HG03097 (cell line): ENCODE results near the gene HHIPL1.
"Not testable (repeated sequence)": the region's sequence is repeated elsewhere in the genome, so short reads cannot be mapped to it uniquely, and the experiment has no call there.

Source experiments
- ATAC-seq: cut with Tn5 transposase; IDR thresholded peaks from one replicate; pipeline ENCODE4 v1.9.1; 2021; ENCODE audit not compliant: unreplicated experiment, low FRiP score

The HHIPL1 gene

DNA sequence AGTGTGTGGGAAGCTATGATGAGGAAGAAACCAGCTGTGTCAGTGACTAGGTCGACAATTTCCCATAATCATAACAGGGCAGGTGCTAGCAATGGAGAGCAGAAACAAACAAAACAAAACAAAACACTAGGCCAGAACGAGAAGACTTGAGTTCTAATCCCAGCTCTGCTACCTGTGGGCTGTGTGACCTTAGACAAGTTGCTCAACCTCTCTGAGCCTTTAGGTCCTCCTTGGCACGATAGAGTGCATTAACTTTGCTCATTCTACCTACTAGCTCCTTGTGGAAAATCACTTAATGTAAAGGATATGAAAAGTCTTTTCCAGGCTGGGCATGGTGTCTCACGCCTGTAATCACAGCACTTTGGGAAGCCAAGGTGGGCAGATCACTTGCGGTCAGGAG lies 11.2 kb downstream of the HHIPL1 start:
- no peak for ATAC-seq

- no peak for ATAC-seq
Observed at GRCh38 chr14:99657645-99658155, 12.8 kb downstream of the HHIPL1 start.

DNA sequence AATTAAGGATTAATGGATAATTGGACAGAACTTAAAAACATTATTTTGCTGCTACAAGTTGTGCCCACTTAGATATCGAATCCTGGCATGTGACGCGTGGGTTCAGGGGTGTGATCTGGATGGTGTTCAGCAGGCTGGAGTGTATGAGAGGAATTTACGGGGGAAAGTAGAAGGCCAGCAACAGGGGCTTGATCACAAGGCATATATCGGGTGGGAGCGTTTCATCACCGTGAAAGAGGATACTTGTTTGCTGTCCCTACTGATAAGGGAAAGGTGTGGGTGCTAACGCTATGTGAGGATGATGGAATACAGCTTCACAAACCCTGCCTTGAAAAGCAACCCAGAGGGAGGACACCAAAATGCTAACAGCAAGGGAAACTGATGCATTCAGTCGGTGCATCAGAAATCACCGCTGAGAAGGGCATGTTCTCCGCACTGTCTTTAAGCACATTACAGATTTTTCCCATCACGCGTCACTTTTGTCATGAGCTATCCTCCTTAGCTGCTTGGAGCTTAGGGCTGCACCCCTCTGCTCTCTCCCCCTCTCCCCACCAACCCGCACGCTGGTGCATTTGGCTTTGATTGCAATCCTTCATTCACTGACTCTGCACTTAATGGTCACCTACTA lies 13.4 kb downstream of the HHIPL1 start:
- ATAC-seq, result no peak

DNA sequence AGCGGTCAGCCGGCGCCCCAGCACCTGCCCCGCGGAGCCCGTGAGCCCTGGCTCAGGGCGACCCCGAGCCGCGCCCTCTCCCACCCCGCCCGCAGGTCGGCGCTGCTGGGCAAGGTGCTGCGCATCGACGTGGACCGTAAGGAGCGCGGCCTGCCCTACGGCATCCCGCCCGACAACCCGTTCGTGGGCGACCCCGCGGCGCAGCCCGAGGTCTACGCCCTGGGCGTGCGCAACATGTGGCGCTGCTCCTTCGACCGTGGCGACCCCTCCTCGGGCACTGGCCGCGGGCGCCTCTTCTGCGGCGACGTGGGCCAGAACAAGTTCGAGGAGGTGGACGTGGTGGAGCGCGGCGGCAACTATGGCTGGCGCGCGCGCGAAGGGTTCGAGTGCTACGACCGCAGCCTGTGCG lies 14.4 kb downstream of the HHIPL1 start:
- ATAC-seq, result no peak

GRCh38 chr14:99660006-99660566 lies 15.2 kb downstream of the HHIPL1 start:
- ATAC-seq, result no peak

- ATAC-seq, result no peak
Observed at GRCh38 chr14:99660794-99661193, 15.9 kb downstream of the HHIPL1 start.

- not testable (repeated sequence) for ATAC-seq
Observed at GRCh38 chr14:99661206-99661605, 16.3 kb downstream of the HHIPL1 start.

- no peak for ATAC-seq
Observed at GRCh38 chr14:99662846-99663245, 17.9 kb downstream of the HHIPL1 start.

DNA sequence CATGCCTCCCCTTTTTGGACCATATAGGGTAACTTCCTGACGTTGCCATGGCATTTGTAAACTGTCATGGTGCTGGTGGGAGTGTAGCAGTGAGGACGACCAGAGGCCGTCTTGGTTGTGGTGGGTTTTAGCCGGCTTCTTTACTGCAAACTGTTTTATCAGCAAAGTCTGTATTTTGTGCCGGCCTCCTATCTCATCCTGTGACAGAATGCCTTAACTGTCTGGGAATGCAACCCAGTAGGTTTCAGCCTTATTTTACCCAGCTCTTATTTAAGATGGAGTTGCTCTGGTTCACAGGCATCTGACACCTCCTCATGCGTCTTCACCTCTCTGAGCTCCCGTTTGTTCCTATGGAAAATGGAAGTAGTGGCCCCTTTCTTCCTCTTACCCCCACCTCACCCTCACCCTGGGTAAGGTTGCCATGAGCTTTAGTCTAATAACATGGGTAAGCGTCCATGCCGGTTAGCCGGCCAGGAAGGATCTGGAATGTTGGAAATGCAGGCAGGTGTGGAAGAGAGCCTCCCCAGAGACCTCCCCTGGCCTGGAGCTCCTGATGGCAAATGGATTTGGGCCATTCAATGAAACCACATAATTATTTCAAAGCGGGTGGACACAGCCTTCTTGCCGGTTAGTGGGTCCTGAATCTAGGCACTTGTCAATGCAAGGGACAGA lies 18.6 kb downstream of the HHIPL1 start:
- no peak for ATAC-seq

GRCh38 chr14:99664058-99664936 lies 19.4 kb downstream of the HHIPL1 start:
- no peak for ATAC-seq

DNA sequence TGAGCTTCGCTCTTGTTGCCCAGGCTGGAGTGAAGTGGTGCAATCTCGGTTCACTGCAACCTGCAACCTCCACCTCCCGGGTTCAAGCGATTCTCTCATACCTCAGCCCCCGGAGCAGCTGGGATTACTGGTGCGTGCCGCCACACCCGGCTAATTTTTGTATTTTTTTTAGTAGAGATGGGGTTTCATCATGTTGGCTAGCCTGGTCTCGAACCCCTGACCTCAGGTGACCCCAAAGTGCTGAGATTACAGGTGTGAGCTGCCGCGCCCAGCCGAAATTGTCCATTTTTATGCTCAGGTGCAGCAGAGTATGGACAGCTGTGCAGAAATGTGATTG lies 20.0 kb downstream of the HHIPL1 start:
- no peak for ATAC-seq

DNA sequence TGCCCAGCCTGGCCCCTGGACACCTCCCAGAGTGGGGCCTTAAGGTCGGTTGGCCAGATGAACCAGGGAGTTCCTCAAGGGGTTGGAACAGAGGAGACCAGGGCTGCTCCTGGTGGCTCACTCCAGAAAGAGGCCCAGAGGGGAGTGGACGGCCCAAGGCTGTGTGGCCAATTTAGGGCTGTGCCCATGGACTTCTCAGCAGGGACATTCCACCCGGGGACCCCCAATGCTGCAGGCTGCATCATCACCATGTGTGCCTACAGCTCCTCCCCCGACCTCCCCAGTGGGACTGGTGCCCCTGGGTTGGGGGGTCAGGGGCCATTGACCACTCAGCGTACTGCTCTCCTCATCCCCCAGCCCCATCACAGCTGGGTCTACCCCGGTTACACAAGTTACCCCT lies 21.6 kb downstream of the HHIPL1 start:
- no peak for ATAC-seq

DNA sequence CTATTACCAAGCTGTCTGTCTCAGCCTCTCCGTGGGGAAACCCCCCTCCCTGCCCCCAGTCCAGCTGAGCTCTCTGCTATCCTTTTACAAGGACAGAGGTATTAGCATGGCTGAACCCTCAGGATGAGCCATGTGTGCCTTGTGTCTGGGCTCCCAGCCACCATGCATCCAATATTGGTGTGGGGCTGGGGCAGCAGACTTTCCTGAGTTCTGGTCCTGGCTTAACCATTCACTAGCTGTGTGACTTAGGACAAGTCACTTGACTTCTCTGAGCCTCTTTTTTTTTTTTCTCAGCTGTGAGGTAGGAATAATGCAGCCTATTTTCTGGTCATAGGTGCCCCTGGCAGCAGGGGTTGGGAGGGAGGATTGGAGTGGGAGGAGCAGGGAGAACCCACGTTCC lies 22.1 kb downstream of the HHIPL1 start:
- ATAC-seq, result no peak

GRCh38 chr14:99667821-99668220 lies 22.9 kb downstream of the HHIPL1 start:
- no peak for ATAC-seq

DNA sequence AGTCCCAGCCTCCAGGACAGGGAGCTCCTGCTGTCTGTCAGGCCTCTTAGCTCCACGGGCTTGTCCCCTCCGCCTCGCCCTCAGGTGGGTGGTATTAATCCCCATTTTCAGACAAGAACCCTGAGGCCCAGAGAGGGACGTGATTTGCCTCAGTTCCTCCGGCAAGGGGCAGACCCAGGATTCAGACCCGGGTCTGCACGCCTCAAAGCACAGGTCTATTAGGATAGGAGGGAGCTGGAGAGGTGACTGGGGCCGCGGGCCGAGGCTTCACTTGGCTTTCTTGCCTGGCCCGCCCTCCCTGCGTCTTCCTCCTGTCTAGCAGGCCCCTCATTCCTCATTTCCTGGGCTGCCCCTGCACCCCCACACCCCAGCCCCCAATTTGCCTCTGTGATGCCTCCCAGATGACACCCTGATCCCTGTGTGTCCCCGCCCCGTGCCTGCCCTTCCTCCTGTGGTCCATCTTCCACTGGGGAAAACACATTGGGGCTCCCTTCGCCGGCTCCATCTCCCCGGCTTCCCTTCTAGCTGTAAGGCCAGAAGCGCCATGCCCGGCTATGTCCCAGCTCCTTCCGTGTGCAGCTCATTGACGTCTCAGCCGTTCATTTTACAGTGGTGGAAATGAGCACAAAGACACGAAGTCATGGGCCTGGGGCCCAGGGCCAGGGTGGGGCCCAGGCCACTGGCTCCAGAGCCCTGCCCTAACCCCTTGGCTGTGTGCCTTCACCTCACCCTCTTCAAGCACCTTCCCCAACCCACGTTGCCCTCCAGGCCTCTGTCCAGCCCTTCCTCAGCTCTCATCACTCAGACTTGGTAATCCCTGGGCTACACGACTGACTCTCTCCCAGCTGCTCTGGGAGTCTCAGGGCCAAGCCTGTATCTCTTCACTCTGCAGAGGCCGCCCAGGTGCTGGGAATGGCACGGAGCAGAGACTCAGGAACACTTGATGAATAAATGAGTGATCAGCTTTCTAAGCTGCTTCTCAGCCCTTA lies 23.7 kb downstream of the HHIPL1 start:
- ATAC-seq, result no peak

GRCh38 chr14:99670361-99671234 lies 25.7 kb downstream of the HHIPL1 start:
- no peak for ATAC-seq

DNA sequence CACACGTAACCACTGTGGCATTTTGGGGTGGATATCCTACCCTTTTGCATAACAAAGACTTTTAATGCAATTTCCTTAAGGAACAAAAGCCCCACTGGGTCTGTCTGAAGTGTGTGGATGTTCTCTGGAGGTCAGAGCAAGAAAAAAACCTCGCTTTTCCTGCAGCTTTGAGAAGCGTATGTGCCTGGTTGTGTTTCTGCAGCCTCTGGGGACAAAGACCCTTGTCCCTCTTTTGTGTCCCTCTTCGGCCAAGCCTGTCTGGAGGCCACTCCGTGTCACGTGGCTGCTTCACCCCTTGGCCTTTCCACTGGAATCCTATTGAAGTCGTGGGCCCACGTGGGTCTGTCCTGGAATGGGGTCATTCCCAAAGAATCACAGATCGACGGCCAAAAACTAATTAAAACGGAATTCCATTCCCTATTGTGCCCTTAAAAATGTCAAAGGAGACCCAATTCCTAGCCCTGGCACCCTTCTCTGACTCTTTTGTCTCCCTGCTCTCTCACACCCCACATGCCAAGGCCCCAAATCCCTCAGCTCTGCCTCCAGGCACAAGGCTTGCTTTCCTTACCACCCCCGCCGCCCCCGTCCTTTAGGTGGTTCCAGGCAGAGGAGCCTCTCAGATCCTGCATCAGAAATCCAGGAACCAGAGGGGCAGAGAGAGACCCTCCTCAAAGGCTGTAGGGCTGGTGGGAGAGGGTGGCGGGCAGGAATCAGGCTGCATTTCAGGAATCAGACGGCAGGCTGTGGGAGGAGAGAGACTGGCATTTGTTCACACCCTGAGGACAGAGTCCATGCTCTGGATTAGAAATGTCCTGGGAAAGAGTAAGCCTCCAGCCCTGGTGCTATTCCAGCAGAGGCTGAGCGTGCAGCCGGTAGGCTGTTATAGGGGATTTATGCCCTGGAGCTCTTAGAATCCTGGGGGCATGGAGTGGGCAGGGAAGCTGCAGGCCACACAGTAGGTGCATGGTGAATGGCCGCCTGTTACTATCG lies 26.6 kb downstream of the HHIPL1 start:
- no peak for ATAC-seq
